ENCODE measurements around the gene NRAS. TPM values are rescaled to one million over a fixed set of nuclear protein-coding genes. Genes with fewer than 3 reads are reported as not detected.

The NRAS gene
- total RNA-seq, 1 experiment from 2014 or later = 48.0 TPM

DNA sequence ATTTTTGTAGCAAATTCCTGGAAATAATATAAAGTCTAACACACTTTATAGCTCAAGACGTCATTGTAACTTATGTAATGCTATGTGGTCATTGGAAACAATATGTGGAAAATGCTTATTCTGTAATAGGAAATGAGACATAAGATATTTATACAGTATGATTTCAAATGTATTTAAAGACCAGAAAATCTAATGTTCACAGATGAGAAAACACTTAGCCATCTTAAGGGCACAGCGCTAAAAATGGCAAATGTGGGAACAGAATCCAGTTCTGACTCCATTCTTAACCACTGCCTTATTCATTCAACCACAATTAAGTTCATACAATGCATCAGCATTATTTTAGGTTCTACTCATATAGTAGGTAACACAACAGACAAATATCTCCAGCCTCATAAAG lies 28.7 kb upstream of the NRAS start:
- ChIA-PET RAD21 (ENCODE audit: low non-redundant PET in 1 of 2, low total read pairs in 2 of 2, uncharacterized antibody in 2 of 2, unreplicated experiment in 2 of 2) (no interaction called here), POLR2A (no interaction called here), CTCF (no interaction called here)
- BruUV-seq (replicated peaks) = no TSS peak
- H3K27ac ChIP-seq (ENCODE audit: low read depth, low read length) = no peak overlapping the region
- H3K4me1 ChIP-seq (ENCODE audit: control insufficient read depth in 1 of 2, insufficient read depth in 2 of 2, low read length in 2 of 2) = no peaks in the 10 kb centered on the region
- H3K9ac ChIP-seq (ENCODE audit: low read length) = no peak overlapping the region
- H3K79me2 ChIP-seq (ENCODE audit: insufficient read depth, low read length) = peaks cover 100% of the 10 kb centered on the region
- no peaks in the 10 kb centered on the region for H3K9me2 ChIP-seq (ENCODE audit: insufficient read depth)
- no peaks in the 10 kb centered on the region for H3K9me3 ChIP-seq (ENCODE audit: control insufficient read depth in 1 of 2, insufficient read depth in 1 of 2, low read depth in 1 of 2, low read length in 2 of 2)
- H3K27me3 ChIP-seq (ENCODE audit: insufficient read depth, low read length) = no peaks in the 10 kb centered on the region
- H3K4me3 ChIP-seq (replicated peaks in 1 of 2; ENCODE audit: low read depth in 1 of 2, low read length in 2 of 2) = no peak overlapping the region
- intact Hi-C loops (cut with micrococcal nuclease) = no loop called here
- TF ChIP-seq EZH2phosphoT487 (IDR thresholded peaks at IDR 0.05; ENCODE audit: borderline replicate concordance) = no peak
- no peak for TF ChIP-seq SP1 (IDR thresholded peaks at IDR 0.05; ENCODE audit: low read depth)
- TF ChIP-seq EZH2 (IDR thresholded peaks at IDR 0.05) = no peak
- TF ChIP-seq CEBPB (IDR thresholded peaks at IDR 0.05; ENCODE audit: low read depth) = no peak
- H3K36me3 ChIP-seq (ENCODE audit: control insufficient read depth in 1 of 2, insufficient read depth in 2 of 2, low read length in 2 of 2) = peaks cover 46 to 51% of the 10 kb centered on the region in 2 experiments
- H2AFZ ChIP-seq (ENCODE audit: low read depth, low read length, poor library complexity, severe bottlenecking) = no peak overlapping the region
- peaks cover 62% of the 10 kb centered on the region; the same call in 1 of the 2 replicates for H4K20me1 ChIP-seq (ENCODE audit: insufficient read depth)
- ATAC-seq = no peak
- no peak for DNase-seq (ENCODE audit: low read depth, low spot score)
- H3K4me2 ChIP-seq (ENCODE audit: low read length) = no peak overlapping the region

DNA sequence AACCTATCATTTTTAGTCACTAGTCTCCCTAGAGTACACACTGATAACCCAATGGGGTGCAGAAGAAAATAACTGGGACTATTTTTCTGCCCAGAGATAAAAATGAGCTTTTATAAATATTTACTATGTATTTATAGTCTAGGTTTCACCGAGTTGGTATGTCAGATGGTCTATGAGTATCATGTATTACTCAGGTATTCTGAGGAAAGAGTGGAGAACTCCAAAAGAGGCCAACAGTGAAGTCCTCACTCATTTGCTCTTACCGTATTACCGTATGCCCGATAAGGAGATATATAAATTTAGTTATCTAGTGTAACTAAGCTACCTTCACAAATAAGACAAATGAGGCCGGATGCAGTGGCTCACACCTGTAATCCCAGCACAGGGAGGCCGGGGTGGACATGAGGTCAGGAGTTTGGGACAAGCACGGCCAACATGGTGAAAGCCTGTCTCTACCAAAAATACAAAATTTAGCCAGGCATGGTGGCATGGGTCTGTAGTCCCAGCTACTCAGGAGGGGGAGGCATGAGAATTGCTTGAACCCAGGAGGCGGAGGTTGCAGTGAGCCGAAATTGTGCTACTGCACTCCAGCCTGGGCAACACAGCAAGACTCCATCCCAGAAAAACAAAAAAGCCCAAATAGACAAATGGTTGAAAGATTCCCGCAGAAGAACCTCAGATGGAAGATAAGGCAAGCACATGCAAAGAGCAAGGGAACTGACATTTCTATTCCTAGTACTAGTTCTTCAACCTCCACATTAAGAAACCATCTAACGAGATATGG lies 25.6 kb upstream of the NRAS start:
- H3K9me3 ChIP-seq (ENCODE audit: control insufficient read depth in 1 of 2, insufficient read depth in 1 of 2, low read depth in 1 of 2, low read length in 2 of 2) = no peaks in the 10 kb centered on the region
- H3K4me2 ChIP-seq (ENCODE audit: low read length) = no peak overlapping the region
- no peak overlapping the region for H3K9ac ChIP-seq (ENCODE audit: low read length)
- DNase-seq (ENCODE audit: low read depth, low spot score) = no peak
- H2AFZ ChIP-seq (ENCODE audit: low read depth, low read length, poor library complexity, severe bottlenecking) = no peak overlapping the region
- CTCF ChIA-PET = no interaction called here
- H3K36me3 ChIP-seq (ENCODE audit: control insufficient read depth in 1 of 2, insufficient read depth in 2 of 2, low read length in 2 of 2) = peaks cover 46 to 50% of the 10 kb centered on the region in 2 experiments
- POLR2A ChIA-PET = no interaction called here
- H3K79me2 ChIP-seq (ENCODE audit: insufficient read depth, low read length) = peaks cover 100% of the 10 kb centered on the region
- H3K4me1 ChIP-seq (ENCODE audit: control insufficient read depth in 1 of 2, insufficient read depth in 2 of 2, low read length in 2 of 2) = no peaks in the 10 kb centered on the region
- no TSS peak for BruUV-seq (replicated peaks)
- intact Hi-C loops (cut with micrococcal nuclease) = no loop called here
- no peaks in the 10 kb centered on the region for H3K9me2 ChIP-seq (ENCODE audit: insufficient read depth)
- no peak for ATAC-seq
- RAD21 ChIA-PET (ENCODE audit: low non-redundant PET in 1 of 2, low total read pairs in 2 of 2, uncharacterized antibody in 2 of 2, unreplicated experiment in 2 of 2) = no interaction called here
- no peak overlapping the region for H3K4me3 ChIP-seq (replicated peaks in 1 of 2; ENCODE audit: low read depth in 1 of 2, low read length in 2 of 2)
- H3K27me3 ChIP-seq (ENCODE audit: insufficient read depth, low read length) = no peaks in the 10 kb centered on the region
- peaks cover 52% of the 10 kb centered on the region; the same call in 1 of the 2 replicates for H4K20me1 ChIP-seq (ENCODE audit: insufficient read depth)
- H3K27ac ChIP-seq (ENCODE audit: low read depth, low read length) = no peak overlapping the region
- TF ChIP-seq TCF7L2 (IDR thresholded peaks at IDR 0.05; ENCODE audit: borderline replicate concordance, extremely low read depth, insufficient read depth, insufficient read length) (no peak), POLR2A (IDR thresholded peaks at IDR 0.05; ENCODE audit: borderline replicate concordance, extremely low read depth, insufficient read depth, insufficient read length) (no peak), ZNF274 (IDR thresholded peaks at IDR 0.05; ENCODE audit: low read depth, low read length) (no peak), EZH2phosphoT487 (IDR thresholded peaks at IDR 0.05; ENCODE audit: borderline replicate concordance) (no peak), POLR2AphosphoS5 (IDR thresholded peaks at IDR 0.05; ENCODE audit: low read depth, low read length) (no peak), YY1 (IDR thresholded peaks at IDR 0.05; ENCODE audit: extremely low read depth, insufficient replicate concordance, low read depth, low read length) (no peak), FOSL1 (IDR thresholded peaks at IDR 0.05; ENCODE audit: low read depth) (no peak), EGR1 (IDR thresholded peaks at IDR 0.05; ENCODE audit: low read depth) (no peak), RAD21 (IDR thresholded peaks at IDR 0.05; ENCODE audit: low read depth) (no peak), JUND (IDR thresholded peaks at IDR 0.05) (no peak), ELF1 (IDR thresholded peaks at IDR 0.05; ENCODE audit: borderline replicate concordance, low read depth) (no peak)
- TF ChIP-seq, protein P1, sequence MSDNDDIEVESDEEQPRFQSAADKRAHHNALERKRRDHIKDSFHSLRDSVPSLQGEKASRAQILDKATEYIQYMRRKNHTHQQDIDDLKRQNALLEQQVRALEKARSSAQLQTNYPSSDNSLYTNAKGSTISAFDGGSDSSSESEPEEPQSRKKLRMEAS (IDR thresholded peaks at IDR 0.05) = no peak
- TF ChIP-seq, protein P2, sequence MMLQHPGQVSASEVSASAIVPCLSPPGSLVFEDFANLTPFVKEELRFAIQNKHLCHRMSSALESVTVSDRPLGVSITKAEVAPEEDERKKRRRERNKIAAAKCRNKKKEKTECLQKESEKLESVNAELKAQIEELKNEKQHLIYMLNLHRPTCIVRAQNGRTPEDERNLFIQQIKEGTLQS (IDR thresholded peaks at IDR 0.05) = no peak
- TF ChIP-seq, protein P3, sequence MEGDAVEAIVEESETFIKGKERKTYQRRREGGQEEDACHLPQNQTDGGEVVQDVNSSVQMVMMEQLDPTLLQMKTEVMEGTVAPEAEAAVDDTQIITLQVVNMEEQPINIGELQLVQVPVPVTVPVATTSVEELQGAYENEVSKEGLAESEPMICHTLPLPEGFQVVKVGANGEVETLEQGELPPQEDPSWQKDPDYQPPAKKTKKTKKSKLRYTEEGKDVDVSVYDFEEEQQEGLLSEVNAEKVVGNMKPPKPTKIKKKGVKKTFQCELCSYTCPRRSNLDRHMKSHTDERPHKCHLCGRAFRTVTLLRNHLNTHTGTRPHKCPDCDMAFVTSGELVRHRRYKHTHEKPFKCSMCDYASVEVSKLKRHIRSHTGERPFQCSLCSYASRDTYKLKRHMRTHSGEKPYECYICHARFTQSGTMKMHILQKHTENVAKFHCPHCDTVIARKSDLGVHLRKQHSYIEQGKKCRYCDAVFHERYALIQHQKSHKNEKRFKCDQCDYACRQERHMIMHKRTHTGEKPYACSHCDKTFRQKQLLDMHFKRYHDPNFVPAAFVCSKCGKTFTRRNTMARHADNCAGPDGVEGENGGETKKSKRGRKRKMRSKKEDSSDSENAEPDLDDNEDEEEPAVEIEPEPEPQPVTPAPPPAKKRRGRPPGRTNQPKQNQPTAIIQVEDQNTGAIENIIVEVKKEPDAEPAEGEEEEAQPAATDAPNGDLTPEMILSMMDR (IDR thresholded peaks at IDR 0.05 in 2 of 3, conservative IDR thresholded peaks at IDR 0.05 in 1 of 3; ENCODE audit: borderline replicate concordance in 1 of 3, insufficient read depth in 1 of 3, low read depth in 2 of 3, low read length in 2 of 3) = no peak
